ENCODE measurements around the gene SDK2. TPM values are rescaled to one million over a fixed set of nuclear protein-coding genes. Genes with fewer than 3 reads are reported as not detected.

SDK2 gene
- total RNA-seq, 1 donor from 2014 or later = 1.4 TPM

DNA sequence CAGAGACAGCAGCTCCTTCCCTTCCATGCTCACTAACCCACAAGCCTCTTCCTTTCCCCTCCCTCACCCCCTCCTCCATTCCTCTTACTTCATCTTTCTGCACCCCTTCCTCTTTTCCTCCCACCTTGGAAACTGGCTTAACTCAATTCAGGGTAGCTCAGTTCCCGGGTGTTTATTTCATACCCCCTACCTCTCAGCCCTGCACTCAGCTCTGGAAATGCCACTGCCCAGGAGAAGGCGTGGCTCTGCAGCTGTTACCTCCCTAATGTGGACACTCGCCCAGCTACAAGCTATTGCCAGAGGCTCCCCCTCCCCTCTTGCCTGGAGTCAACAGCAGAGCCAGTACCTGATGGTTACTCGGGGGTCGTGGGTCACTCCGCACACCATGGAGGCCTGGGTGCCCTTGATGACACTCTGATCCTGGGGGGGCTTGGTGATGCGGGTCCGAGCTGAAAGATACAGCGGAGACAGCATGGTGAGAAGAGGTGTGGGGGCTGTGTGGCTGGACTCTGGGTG lies 214.0 kb downstream of the SDK2 start:
- Histone ChIP-seq H3K4me1 (peaks cover 12% of the 10 kb centered on the region), H3K9me3 (no peaks in the 10 kb centered on the region), H3K27me3 (ENCODE audit: low read depth) (no peaks in the 10 kb centered on the region), H3K27ac (no peak overlapping the region), H3K4me3 (no peak overlapping the region), H3K36me3 (no peaks in the 10 kb centered on the region)
- DNase-seq = peak; percentile 42
- TF ChIP-seq, protein P1, sequence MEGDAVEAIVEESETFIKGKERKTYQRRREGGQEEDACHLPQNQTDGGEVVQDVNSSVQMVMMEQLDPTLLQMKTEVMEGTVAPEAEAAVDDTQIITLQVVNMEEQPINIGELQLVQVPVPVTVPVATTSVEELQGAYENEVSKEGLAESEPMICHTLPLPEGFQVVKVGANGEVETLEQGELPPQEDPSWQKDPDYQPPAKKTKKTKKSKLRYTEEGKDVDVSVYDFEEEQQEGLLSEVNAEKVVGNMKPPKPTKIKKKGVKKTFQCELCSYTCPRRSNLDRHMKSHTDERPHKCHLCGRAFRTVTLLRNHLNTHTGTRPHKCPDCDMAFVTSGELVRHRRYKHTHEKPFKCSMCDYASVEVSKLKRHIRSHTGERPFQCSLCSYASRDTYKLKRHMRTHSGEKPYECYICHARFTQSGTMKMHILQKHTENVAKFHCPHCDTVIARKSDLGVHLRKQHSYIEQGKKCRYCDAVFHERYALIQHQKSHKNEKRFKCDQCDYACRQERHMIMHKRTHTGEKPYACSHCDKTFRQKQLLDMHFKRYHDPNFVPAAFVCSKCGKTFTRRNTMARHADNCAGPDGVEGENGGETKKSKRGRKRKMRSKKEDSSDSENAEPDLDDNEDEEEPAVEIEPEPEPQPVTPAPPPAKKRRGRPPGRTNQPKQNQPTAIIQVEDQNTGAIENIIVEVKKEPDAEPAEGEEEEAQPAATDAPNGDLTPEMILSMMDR (IDR thresholded peaks at IDR 0.05) = no peak
- peak in 1 of 2 donors; percentile 43 for ATAC-seq
- intact Hi-C loops (cut with DNase I) = no loop called here

DNA sequence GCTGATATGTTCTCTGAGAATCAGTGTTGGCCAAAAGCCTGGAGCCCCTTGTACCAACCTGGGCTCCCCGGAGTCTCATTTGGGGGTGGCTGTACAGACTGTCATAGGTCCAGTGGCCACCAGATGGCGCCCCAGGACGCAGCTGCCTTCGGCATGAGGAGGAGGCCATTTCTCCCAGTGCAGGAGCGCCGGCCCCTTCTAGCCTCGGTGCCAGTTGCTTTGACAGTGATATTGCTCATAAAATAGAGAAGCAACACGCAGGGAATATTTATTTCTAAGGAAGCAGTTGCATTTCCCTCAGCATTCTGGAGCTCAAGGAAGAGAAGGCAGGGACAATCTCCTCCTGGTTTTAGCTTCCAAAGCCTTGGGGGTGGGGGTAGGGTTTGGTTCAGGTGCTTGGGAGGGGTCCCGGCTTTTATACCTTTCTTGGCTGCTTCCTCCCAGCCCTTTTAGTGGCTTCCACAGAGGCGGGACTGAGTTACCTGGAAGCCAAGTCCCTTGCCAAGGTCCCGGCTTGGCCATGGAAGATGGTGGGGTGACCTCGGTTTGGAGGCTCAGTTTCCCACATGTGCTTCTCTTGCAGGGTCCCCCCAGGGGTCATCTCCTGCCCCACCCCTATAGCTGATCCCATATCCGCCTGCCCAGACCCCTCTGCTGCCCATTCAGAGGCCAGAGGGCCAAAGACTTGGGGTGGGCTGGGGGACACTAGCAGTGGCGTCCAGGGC lies 214.6 kb downstream of the SDK2 start:
- intact Hi-C loops (cut with DNase I) = loop anchor here (10.0 kb wide), 1 partner anchor 285 kb away; no protein-coding TSS in a partner anchor
- Histone ChIP-seq H3K9me3 (no peaks in the 10 kb centered on the region), H3K27ac (no peak overlapping the region), H3K27me3 (ENCODE audit: low read depth) (no peaks in the 10 kb centered on the region), H3K4me1 (peaks cover 12% of the 10 kb centered on the region), H3K36me3 (no peaks in the 10 kb centered on the region), H3K4me3 (no peak overlapping the region)
- TF ChIP-seq, protein P1 (IDR thresholded peaks at IDR 0.05) = peak; percentile 96
- ATAC-seq (peak; percentile 90 to 93), DNase-seq (peak; percentile 92)

DNA sequence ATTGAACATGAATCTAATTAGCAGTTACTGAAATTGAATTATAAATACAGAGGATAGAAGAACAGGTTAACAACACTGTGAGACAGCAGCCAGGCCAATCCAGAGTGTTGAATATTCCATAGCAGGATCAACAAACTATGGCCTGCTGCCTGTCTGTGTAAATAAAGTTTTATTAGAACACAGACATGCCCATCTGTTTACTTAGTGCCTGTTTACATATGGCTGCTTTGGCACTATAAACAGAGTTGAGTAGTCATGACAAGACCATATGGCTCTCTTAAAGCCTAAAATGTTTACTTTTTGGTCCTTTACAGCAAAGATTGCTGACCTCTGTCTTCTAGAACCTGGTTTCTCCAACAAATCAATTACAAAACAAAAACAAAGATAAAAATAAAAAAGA lies 217.0 kb downstream of the SDK2 start:
- H3K9me3 ChIP-seq = no peaks in the 10 kb centered on the region
- no peak overlapping the region for H3K27ac ChIP-seq
- no peak for ATAC-seq
- DNase-seq = no peak
- H3K36me3 ChIP-seq = no peaks in the 10 kb centered on the region
- H3K4me3 ChIP-seq = no peak overlapping the region
- H3K27me3 ChIP-seq (ENCODE audit: low read depth) = no peaks in the 10 kb centered on the region
- peaks cover 12% of the 10 kb centered on the region for H3K4me1 ChIP-seq
- intact Hi-C loops (cut with DNase I) = loop anchor here (10.0 kb wide), 1 partner anchor 288 kb away; no protein-coding TSS in a partner anchor
- TF ChIP-seq, protein P1 (IDR thresholded peaks at IDR 0.05) = no peak

DNA sequence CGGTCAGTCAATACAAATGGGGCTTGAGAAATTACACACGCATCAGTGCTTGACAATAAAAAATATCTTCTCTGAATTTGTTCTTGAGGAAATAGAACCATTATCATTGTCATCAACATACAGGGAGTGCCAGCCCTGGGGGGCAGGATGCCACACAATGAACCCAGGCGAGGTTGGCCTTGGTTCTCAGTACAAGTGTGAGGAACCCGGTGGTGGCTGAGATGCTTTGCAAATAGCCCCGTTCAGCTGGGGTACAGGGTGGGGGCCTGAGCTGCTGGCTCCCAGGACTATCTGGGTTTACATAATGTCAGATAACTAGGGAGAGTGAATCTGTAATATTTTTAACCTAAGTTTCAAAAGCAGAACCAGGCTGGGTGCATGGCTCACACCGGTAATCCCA lies 219.7 kb downstream of the SDK2 start:
- Histone ChIP-seq H3K9me3 (no peaks in the 10 kb centered on the region), H3K4me3 (no peak overlapping the region), H3K27ac (no peak overlapping the region), H3K27me3 (ENCODE audit: low read depth) (no peaks in the 10 kb centered on the region), H3K36me3 (no peaks in the 10 kb centered on the region), H3K4me1 (peaks cover 2% of the 10 kb centered on the region)
- peak; percentile 19 for DNase-seq
- intact Hi-C loops (cut with DNase I) = loop anchor here (10.0 kb wide), 1 partner anchor 290 kb away; no protein-coding TSS in a partner anchor
- no peak for ATAC-seq
- TF ChIP-seq, protein P1 (IDR thresholded peaks at IDR 0.05) = no peak

DNA sequence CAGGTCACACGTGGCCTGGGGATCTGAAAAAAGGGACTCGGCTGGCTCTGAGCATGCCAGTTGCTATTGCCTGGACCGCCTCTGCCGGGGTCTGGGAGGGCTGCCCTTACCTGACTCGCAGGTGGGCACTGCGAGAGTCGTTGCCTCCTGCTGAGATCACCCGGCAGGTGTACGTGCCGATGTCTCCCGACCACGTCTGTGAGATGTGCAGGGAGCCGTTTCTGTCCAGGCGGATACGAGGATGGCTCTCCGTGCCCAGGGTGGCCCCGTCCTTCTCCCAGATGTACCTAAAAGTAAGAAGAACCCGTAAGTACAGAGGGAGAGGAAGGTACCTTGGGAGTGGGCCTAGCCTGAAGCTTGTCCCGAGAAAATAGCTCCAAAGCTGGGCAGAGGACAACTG lies 220.4 kb downstream of the SDK2 start:
- H3K27ac ChIP-seq = no peak overlapping the region
- TF ChIP-seq, protein P1 (IDR thresholded peaks at IDR 0.05) = no peak
- peak; percentile 36 for DNase-seq
- no peaks in the 10 kb centered on the region for H3K9me3 ChIP-seq
- no peaks in the 10 kb centered on the region for H3K36me3 ChIP-seq
- no peaks in the 10 kb centered on the region for H3K27me3 ChIP-seq (ENCODE audit: low read depth)
- no peak for ATAC-seq
- H3K4me3 ChIP-seq = no peak overlapping the region
- no peaks in the 10 kb centered on the region for H3K4me1 ChIP-seq
- intact Hi-C loops (cut with DNase I) = loop anchor here (10.0 kb wide), 1 partner anchor 291 kb away; no protein-coding TSS in a partner anchor
